Activated naive CD8-positive, alpha-beta T cell treated with anti-CD3 and anti-CD28 coated beads, Interleukin-2, amount 50 U/mL, for 16 hours (primary cell): ENCODE data around the gene RB1.
"Not testable (repeated sequence)": the region's sequence is repeated elsewhere in the genome, so short reads cannot be mapped to it uniquely, and the experiment has no call there.

Source experiments
- DNase-seq: peaks from one replicate; pipeline ENCODE4 v3.0.0-alpha.2; 2020; ENCODE audit warnings: low read depth, low spot score

Gene RB1

DNA sequence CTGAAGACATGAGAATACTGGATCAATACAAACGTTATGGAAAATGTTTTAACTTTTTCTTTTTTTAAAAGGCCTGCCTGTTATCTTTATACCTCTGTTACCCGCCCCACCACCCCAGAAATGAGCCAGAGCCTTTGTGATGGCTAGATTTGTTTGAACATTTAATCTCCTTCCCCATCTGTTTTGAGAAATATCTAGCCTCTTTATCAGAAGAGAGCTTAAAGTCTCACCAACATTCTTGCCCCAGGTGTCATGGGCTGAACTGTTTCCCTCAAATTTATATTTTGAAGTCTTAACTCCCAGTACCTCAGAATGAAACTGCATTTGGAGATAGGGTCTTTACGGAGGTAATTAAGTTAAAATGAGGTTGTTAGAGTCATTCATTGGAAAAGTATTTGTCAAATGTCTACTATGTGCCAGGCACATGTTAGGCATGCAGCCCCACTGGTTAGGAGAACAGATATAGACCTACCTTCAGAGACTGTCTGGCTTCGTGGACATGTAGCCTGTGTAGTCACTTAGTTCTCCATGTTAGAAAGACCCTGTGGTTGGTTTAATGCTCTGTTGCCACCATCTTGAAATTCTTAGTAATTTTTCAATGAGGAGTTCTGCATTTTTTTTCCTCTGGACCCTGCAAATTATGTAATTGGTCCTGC lies 6.3 kb upstream of the RB1 start:
- no peak for DNase-seq

DNA sequence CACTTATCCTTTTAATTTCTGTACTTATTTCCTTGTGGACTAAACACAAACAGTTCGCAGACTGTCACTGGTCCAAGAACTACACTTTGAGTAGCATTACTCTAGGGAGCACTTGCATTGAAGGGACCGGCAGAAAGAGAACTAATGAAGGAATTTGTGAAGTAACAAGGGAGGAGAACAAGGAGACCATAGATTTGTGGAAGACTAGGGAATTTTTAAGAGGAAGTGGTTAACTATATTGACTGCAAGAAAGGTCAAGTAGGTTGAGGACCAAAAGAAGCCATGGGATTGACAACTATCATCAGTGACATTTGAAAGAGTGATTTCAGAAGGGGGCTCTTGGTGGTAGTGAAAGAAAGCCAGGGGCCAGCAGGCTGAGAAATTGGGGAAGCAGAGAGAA lies 4.0 kb upstream of the RB1 start:
- no peak for DNase-seq

DNA sequence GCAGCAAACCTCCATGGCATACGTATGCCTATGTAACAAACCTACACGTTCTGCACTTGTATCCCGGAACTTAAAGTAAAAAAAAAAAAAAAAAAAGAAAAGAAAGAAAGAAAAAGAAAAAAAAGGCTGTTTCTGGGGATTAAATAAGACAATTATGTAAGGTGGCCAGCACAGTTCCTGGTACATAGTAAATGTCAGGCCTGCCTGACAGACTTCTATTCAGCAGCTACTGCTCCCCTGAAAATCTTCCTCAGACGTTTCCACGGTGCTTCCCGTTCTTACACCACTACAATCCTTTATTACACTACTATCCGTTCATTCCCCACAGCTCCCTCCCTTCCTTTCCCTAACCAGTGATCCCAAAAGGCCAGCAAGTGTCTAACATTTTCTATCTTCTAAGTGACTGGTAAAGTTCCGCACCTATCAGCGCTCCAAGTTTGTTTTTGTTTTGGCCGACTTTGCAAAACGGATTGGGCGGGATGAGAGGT lies 636 bp upstream of the RB1 start:
- DNase-seq, result no peak

DNA sequence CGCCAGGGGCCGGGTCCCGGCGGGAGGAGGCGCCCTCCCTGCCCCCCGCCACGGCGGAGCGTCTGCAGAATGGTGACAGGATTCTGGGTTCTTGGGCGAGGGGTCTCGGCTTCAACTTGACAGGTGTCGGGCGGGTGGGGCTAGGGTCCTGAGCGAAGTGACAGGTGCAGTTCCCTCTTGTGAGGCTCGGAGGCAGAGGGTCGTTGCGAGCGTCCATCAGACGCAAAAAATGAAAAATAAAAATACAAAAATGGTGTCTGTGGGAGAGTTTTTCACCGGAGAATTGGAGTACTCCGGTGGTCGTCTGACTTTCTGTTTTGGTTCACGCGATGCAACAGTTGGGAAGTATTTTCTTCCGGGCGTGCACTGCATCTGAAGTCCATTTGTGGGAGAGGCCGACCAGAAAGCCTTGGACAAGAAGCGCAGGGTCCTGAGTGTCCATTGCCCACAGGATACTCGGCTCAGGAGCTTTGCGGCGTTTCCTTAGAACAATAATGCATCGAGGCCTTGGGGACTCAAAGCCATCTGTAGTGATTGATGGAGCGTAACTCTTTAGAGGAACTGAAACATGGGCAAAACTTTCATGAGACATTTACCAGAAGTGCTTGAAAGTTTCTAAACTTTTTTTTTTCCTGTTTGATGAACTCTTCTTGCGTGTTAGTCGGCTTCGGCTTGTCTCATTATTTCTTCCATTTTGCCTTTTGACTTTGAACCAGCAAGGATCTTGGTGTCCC lies 759 bp downstream of the RB1 start:
- no peak for DNase-seq

DNA sequence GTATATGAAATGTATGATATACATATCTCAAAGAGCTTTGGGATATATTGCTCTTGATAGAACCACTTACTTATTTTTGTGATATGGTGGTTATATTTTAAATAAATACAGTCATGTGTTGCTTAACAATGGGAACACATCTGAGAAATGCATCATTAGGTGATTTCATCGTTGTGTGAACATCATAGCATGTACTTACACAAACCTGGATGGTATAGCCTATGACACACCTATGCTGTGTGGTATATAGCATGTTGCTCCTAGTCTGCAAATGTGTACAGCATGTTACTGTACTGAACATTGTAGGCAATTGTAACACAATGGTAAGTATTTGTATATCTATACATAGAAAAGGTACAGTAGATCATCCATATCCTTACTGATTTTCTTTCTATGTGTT lies 7.7 kb downstream of the RB1 start:
- DNase-seq, result no peak

DNA sequence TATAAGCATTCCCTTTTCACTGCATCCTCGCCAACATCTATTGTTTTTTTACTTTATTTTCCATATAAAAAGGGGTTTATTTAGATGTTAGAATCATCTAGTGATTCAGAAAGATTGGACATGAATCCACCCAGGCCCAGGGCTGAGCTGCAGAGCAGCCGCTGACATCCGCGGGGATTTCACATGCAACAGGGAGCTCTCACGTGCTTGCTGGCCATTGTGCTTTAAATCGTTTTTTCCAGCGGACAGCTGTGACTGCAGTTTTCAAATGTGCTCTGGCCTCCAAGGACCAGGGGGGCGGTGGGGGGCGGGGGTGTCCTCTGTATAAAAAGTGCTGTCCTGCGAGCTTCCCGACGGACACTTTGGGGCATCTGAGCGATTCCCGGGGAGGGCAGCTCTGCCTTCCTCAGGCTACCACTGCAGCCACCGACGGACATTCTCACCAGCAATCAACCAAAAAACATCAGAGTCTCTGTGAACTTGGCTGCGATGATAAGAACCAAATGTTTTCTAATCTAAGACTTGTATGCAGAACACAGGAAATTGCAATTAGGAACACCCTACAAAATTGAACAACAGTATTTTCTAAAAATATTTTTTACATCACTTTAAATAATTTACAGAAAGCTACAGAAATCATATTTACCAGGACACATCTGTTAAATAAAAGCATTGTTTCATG lies 12.6 kb downstream of the RB1 start:
- no peak for DNase-seq

DNA sequence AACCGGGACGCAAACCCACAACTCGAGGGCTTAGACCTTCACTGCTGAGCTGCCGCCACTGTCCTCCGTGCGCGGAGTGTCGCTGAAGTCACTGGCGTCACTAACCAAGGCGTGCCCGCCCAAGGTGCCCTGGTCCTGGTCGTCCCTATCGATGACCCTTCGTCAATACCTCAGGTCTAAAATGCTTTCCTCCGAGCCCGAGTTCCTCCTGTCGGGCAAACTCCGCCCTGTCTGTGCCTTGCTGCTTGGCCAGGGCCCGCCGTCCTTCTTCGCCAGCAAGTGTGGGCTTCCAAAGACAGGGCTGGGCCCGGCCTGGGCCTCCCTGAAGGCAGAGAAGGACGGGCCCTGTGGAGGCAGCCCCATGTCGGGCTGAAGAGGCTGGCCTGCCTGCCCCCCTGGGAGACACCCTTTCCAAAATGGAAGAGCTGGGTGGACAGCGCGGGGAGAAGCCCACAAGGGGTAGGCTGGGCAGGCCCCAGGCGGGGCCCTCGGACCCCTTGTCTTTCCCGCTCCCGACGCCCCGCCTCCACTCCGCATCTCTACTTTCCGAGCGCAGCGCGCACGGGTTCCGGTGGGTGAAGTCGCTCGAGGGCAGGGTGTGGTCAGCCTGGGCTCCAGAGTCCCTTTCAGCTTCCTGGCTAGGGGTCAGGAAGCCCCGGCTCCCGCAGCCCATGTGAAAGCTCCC lies 13.4 kb downstream of the RB1 start:
- no peak for DNase-seq

DNA sequence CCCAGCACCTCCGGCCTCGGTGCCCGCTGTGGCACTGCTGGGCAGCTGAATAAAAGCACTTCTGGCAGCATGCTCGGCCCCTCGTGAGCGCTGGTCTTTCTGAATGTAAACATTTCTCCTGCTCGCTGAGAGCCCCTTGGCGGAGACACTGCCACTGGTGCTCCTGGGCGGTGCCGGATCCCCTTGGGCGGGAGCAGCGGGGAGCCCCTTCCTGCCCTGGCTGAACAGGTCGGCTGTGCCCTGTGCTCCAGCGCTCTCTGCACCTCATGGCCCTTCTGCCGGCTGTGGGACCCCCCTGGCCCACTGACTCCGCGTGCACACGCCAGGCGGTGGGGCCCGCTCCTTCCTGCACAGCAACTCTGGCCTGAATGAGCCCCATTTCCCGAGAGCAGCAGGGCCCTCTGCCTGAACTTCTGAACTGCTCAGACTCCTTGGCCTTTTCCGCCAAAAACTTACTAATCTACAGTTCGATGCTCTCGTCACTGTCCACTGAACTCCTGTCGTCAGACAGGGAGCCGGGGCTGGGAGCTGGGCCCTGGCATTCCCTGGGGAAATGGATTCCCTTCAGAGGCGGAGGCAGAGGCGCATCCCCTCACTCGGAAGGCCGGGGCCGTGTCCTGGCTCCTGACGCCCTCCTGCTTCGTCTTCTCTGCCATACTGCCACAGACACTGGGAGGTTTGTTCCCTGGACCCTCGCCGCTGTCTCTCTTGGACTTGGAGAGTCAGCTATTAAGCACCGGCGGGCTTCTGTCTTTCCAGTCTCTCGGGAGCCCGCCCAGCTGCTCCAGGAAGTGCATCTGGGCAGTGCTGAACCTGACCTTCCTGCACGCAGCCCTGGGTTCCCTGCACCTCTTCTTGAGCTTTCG lies 14.2 kb downstream of the RB1 start:
- DNase-seq, result no peak

DNA sequence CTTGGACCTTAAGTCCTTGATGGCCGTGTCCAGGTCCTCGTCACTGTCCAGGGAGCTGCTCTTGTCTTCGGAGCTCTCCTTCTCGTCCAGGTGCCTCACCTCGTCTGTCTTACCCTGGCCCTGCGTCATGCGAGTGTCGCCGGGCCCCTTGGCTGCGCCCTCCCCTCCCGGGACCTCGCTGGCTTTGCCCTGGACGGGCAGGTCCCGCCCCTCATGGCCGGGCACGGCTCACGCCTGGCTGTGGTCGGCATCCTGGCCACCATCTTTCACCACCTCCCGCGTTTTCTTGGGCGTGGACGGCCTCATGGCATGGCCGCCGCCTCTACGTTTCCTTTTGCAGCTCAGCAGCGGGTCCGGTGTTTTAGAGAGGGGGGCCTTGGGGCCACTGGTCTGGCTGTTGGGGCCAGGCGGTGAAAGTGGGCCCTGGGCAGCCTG lies 14.8 kb downstream of the RB1 start:
- DNase-seq, result no peak

DNA sequence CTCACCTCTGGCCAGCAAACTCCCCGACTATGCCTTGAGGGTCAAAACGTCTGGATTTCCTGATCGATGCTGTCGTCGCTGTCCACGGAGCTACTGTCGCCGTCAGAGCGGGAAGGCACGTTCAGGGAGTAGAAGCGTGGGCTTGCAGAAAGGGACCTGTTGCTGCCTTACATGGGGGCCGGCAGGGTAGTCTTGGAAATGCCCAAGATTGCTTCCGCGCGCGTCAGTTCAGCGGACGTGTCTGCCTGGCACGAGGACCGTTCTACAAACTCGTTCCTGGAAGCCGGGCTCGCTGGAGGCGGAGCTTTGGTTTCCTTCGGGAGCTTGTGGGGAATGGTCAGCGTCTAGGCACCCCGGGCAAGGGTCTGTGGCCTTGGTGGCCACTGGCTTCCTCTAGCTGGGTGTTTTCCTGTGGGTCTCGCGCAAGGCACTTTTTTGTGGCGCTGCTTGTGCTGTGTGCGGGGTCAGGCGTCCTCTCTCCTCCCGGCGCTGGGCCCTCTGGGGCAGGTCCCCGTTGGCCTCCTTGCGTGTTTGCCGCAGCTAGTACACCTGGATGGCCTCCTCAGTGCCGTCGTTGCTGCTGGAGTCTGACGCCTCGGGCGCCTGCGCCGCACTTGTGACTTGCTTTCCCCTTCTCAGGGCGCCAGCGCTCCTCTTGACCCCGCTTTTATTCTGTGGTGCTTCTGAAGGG lies 15.4 kb downstream of the RB1 start:
- DNase-seq, result no peak

DNA sequence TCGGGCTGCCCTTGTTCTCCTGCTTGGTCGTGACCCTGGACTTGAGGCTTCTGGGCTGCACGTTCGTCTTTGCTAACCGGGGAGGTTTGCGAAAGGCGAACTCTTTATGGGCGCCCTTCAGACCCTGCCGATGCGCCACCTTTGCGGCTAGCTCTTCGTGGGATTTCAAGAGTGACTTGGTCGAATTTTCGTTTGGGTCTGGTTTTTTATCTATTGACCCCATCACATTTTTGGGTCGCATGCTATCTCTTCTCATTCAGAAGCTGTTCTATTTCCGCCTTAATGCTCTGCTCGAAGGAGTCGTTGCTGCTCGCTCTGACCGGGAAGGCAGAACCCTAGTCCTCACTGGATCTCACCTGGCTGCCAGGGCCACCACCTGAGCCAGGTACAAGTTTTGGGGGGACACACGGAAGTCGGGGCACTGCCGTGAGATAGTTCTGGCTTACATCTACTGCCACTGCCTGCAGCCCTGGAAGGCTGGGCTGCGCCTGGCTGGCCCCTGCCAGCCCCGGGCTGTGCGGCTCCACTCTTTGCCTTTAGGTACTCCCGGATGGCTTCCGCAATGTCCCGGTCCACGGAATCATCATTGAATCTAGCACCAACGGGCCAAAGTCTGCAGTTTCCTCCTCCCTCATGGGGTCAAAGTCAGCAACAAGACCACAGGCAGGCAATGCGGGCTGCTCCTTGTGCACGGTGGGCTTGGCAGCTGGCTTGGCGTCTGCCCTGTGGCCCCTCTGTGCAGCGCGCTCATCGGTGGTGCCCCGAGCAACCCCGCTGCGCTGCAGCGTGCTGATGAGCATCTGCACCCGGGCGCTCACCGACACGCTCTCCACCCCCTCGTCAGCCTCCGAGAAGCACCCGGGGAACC lies 16.2 kb downstream of the RB1 start:
- DNase-seq, result no peak

DNA sequence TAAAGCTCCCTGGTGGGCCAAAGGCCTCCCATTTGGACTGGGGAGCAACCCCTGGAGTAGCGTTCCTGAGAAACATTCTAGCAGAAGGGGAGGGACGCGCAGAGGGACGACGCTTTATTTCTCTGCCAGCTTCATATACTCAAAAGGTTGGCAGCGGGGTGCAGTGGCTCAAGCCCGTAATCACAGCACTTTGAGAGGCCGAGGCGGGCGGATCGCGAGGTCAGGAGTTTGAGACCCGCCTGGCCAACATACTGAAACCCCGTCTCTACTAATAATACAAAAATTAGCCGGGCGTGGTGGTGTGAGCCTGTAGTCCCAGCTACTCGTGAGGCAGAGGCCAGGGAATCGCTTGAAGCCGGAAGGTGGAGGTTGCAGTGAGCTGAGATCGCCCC lies 16.8 kb downstream of the RB1 start:
- no peak for DNase-seq

DNA sequence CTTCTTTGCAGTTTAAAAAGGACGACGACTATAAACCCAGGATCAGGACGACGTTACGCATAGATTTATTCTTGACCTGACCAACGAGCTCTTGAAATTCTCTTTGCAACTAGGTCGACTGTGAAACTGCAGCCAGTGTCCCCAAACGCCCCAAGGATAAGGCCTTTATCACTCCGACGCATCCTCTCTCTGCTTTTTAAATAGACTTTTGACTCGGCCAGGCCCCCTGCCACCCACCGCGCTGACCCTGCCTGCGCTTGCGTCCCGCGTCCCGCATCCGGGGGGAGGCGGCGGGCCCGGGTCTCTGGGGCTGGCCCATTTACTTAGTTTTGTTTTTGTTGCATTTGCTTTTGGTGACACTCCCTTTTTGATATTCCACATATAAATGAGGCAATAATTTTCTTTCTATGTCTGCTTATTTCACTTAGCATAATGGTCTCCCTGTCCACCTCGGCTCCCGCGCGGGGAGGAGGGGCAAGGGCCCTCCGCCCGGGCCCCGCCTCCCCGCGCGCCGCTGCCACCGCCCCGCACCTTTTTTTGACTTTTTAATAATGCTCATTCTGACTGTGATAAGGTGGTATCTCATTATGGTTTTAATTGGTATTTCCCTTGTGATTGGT lies 17.4 kb downstream of the RB1 start:
- no peak for DNase-seq

DNA sequence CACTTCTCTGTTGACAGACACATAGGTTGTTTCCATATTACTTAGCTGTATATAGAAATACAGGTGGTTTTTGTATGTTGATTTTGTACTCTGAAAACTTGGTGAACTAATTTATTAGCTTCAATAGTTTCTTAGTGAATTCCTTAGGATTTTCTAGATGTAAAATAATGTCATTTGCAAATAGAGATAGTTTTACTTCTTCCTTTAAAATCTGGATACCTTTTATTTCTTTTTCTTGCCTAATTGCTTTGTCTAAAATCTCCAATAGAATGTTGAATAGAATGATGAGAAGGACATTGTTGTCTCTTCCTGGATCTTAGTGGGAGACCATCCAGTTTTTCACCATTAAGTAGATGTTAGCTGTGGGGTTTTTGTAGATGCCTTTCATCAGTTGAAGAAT lies 18.7 kb downstream of the RB1 start:
- no peak for DNase-seq

DNA sequence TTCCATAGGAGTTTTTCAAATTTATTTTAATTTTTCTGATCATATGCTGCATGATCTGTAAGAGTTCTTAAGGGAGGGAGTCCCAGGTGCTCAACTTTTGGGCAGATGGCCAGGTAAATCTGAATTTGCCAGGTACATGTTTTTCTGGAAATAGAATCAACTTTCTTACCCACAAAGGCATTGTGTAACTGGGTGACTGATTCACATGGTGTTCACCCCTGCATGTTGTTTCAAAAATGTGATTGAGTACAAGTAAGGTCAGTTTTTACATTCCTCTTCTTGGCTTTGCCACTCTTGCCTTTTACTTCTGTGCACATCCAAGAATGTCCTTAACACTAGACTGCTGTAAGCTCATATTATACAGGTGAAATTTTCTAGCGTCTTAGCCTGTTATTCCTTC lies 30.4 kb downstream of the RB1 start:
- DNase-seq, result no peak

DNA sequence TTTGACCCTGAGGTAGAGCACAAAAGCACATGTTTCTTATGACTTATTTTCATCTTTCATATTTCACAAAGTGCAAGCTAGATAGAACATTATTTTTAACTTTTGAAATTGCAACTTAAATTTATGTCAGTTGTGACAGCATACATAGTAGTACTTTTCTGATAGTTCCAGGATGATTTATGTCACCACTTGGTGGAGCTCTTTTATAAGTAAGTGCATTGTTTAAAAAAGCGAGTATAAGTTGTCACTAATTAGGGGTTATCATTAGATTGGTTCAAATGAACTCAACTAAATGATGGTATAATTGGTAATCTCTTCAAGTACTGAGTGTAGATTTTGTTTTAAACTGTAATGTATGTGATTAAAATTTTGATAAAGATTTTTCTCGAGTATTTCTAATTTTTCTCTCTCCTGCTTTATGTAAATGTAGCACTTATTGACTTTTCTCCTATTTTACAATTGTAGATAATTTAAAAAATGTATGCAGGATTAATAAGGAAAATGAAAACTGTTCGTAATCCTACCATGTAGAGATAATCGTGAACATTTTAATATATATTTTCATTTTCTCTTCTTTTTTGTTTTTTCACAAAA lies 31.1 kb downstream of the RB1 start:
- no peak for DNase-seq

DNA sequence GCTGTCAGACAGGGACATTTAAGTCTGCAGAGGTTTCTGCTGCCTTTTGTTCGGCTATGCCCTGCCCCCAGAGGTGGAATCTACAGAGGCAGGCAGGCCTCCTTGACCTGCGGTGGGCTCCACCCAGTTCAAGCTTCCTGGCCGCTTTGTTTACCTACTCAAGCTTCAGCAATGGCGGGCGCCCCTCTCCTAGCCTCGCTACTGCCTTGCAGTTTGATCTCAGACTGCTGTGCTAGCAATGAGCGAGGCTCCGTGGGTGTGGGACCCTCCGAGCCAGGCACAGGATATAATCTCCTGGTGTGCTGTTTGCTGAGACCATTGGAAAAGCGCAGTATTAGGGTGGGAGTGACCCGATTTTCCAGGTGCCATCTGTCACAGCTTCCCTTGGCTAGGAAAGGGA lies 35.6 kb downstream of the RB1 start:
- not testable (repeated sequence) for DNase-seq

DNA sequence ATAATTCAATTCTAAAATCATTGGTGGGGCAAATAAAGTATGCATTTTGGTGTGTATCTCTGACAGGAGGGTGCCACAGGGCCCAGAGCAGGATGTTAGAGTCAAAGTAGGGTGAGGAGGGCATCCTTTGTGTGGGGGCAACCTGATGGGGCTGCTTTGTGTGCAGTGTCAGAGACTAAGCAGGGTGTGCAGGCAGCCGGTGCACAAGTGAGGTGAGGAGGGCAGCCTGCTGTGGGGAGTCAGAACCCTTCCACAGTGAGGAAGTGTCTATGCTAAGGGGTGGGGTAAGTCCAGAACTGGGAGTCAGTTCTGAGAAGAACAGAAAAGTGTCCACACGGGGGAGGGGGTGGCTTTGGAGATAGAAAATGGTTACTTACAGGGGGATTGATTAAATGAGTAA lies 40.7 kb downstream of the RB1 start:
- no peak for DNase-seq

DNA sequence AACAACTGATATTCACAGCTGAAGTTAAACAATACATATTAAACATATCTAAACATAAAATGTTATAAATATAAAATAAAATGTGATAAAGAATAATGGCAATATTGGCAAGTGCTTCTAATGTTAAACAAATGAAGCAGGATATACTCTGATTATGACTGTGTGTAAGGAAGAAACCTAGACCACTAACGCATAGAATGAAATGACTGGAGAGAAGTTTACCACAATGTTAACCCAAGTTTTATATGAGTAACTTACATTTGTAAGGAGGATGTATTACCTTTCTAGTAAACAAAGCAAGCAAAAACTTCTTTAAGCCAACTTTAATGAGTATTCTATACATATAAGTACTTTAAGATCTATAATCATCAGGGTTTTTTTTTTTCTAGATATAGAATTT lies 43.0 kb downstream of the RB1 start:
- DNase-seq, result no peak
